T-cell (primary cell): Measurements from ENCODE around the gene SLCO2A1. TPM values are rescaled to one million over a fixed set of nuclear protein-coding genes. Genes with fewer than 3 reads are reported as not detected.

Experiments used
- ATAC-seq, 4 experiments: fragments of 200-7000 bp in 3 of 4; fragments of 150-1000 bp in 1 of 4; cut with Tn5 transposase; replicated peaks in 1 of 4; 1 replicate in 3 of 4; 2 replicates in 1 of 4; pipeline ENCODE4 v1.10.0; 2021; ENCODE audit warnings: moderate library complexity in 3 of 4, mild to moderate bottlenecking in 2 of 4, moderate number of reproducible peaks in 1 of 4
- CTCF ChIA-PET, 2 donors: fragments of 300-600 bp; sonication (Branson Sonifier 250); formaldehyde crosslinking; loops; one replicate each; lab custom pipeline; 2022; ENCODE audit warnings: antibody characterized with exemption in 2 of 2; lab: Charles Lee
- POLR2A ChIA-PET, 2 donors: fragments of 300-600 bp; sonication (Branson Sonifier 250); formaldehyde crosslinking; loops; one replicate each; lab custom pipeline; 2022; ENCODE audit warnings: antibody characterized with exemption in 2 of 2; lab: Charles Lee
- DNase-seq, 35 experiments: peaks; one replicate each; pipeline versions ENCODE4 v3.0.0 to v3.0.0-alpha.2; 2013 to 2023
- H3K27ac ChIP-seq: one replicate; pipeline ENCODE4 v1.5.1; 2013; ENCODE audit warnings: low read length
- H3K27me3 ChIP-seq, 2 experiments: replicated peaks in 1 of 2; 1 replicate in 1 of 2; 2 replicates in 1 of 2; pipeline versions ENCODE4 v1.6.1 to v1.7.0; 2013; ENCODE audit warnings: low read length in 1 of 2, mixed read lengths in 1 of 2; ENCODE audit not compliant: control insufficient read depth in 2 of 2, insufficient read depth in 2 of 2; ENCODE audit errors: extremely low read depth in 1 of 2
- H3K36me3 ChIP-seq, 2 donors: 1 replicate in 1 of 2; 2 replicates in 1 of 2; pipeline versions ENCODE4 v1.6.1 to v1.7.0; 2013; ENCODE audit warnings: low read length in 1 of 2; ENCODE audit not compliant: control insufficient read depth in 2 of 2, insufficient read depth in 1 of 2; ENCODE audit errors: extremely low read depth in 1 of 2
- H3K4me1 ChIP-seq, 2 experiments: 1 replicate in 1 of 2; 2 replicates in 1 of 2; pipeline versions ENCODE4 v1.6.1 to v1.7.0; 2013; ENCODE audit warnings: low read length in 2 of 2, mixed read lengths in 1 of 2; ENCODE audit not compliant: insufficient read depth in 2 of 2, control insufficient read depth in 1 of 2; ENCODE audit errors: extremely low read depth in 1 of 2
- H3K4me3 ChIP-seq, 2 donors: 1 replicate in 1 of 2; 2 replicates in 1 of 2; pipeline versions ENCODE4 v1.5.1 to v1.7.0; 2013; ENCODE audit warnings: mild to moderate bottlenecking in 2 of 2, low read length in 1 of 2, moderate library complexity in 1 of 2; ENCODE audit not compliant: control insufficient read depth in 1 of 2; ENCODE audit errors: extremely low read depth in 1 of 2
- H3K9me3 ChIP-seq: 2 replicates; pipeline ENCODE4 v1.7.0; 2013
- H3K27ac Mint-ChIP-seq, 2 donors: one replicate each; pipeline ENCODE4 v1.8.0; 2020 to 2021; ENCODE audit warnings: mild to moderate bottlenecking in 2 of 2, mixed read lengths in 2 of 2
- H3K27me3 Mint-ChIP-seq, 2 donors: one replicate each; pipeline ENCODE4 v1.8.0; 2021 to 2022; ENCODE audit warnings: mixed read lengths in 2 of 2
- H3K36me3 Mint-ChIP-seq: one replicate; pipeline ENCODE4 v1.8.0; 2021; ENCODE audit warnings: mixed read lengths
- H3K4me1 Mint-ChIP-seq, 3 donors: one replicate each; pipeline ENCODE4 v1.8.0; 2020 to 2022; ENCODE audit warnings: mixed read lengths in 3 of 3, mild to moderate bottlenecking in 1 of 3
- H3K4me3 Mint-ChIP-seq, 3 donors: one replicate each; pipeline ENCODE4 v1.8.0; 2020 to 2022; ENCODE audit warnings: mild to moderate bottlenecking in 3 of 3, mixed read lengths in 3 of 3, moderate library complexity in 3 of 3
- H3K9me3 Mint-ChIP-seq, 3 donors: one replicate each; pipeline ENCODE4 v1.8.0; 2020 to 2022; ENCODE audit warnings: mixed read lengths in 3 of 3
- WGBS: methylation state at CpG from one replicate; pipeline ENCODE4 v1.1.5; 2013; ENCODE audit warnings: missing lambda C conversion rate; ENCODE audit not compliant: insufficient coverage; 5-methylcytosine and 5-hydroxymethylcytosine counted together
- total RNA-seq, 35 experiments: library from RNA in 6 of 35; stranded (reverse) in 6 of 35; fragments of 120-200 nt in 1 of 35; gene quantifications; one replicate each; pipeline versions ENCODE4 v1.2.1 to v1.2.4 and lab custom pipeline; 2013 to 2026

The SLCO2A1 gene
- under 1 TPM in 3 of 5 donors, not detected in 2; 0.18 to 0.39 (median 0.25) TPM for total RNA-seq
- not detected for total RNA-seq (2013)
- 0 to 0.07 (median 0) reads per million in 29 experiments for total RNA-seq (lab: John Stamatoyannopoulos, UW)

GRCh38 chr3:134029734-134030378 lies at the start of gene SLCO2A1:
Gene SLCO2A1 (minus strand): TSS chr3:134029925. CDS start chr3:134029802, 123 bp downstream.
- H3K9me3 ChIP-seq = no peaks in the 10 kb centered on the region
- H3K36me3 Mint-ChIP-seq = no peaks in the 10 kb centered on the region
- H3K9me3 Mint-ChIP-seq = no peaks in the 10 kb centered on the region
- H3K4me3 Mint-ChIP-seq = peak within 1 kb of the TSS in 2 of 3 donors; percentile 58 to 74
- WGBS = 3% methylated on average over 46 of the region's 67 CpGs
- ChIA-PET POLR2A (no interaction called here), CTCF (no interaction called here)
- H3K4me3 ChIP-seq = peak within 1 kb of the TSS in 1 of 2 donors; percentile 62
- ATAC-seq = peak in 1 of 4 experiments; percentile 30
- DNase-seq = no peak
- no peak within 1 kb of the TSS for H3K27ac Mint-ChIP-seq
- peaks cover 0 to 6% of the 10 kb centered on the region in 2 experiments for H3K4me1 ChIP-seq
- no peaks in the 10 kb centered on the region for H3K36me3 ChIP-seq
- H3K4me1 Mint-ChIP-seq = peaks cover 4 to 11% (median 6%) of the 10 kb centered on the region in 3 donors
- no peak within 1 kb of the TSS for H3K27ac ChIP-seq
- H3K27me3 ChIP-seq = peaks cover 2 to 30% of the 10 kb centered on the region in 2 experiments
- peaks cover 49 to 59% of the 10 kb centered on the region in 2 donors for H3K27me3 Mint-ChIP-seq

GRCh38 chr3:134079111-134079547 lies 49.4 kb upstream of the SLCO2A1 start:
- H3K36me3 Mint-ChIP-seq = no peaks in the 10 kb centered on the region
- ATAC-seq (no peak), DNase-seq (no peak)
- H3K4me3 Mint-ChIP-seq = no peak overlapping the region
- peaks cover 0 to 4% of the 10 kb centered on the region in 2 donors for H3K27me3 Mint-ChIP-seq
- POLR2A ChIA-PET = no interaction called here
- Histone ChIP-seq H3K27me3 (peaks cover 0 to 7% of the 10 kb centered on the region in 2 experiments), H3K4me3 (no peak overlapping the region), H3K27ac (no peak overlapping the region), H3K4me1 (no peaks in the 10 kb centered on the region), H3K36me3 (no peaks in the 10 kb centered on the region), H3K9me3 (no peaks in the 10 kb centered on the region)
- H3K4me1 Mint-ChIP-seq = no peaks in the 10 kb centered on the region
- 74% methylated on average over 3 of the region's 4 CpGs for WGBS
- CTCF ChIA-PET = no interaction called here
- no peaks in the 10 kb centered on the region for H3K9me3 Mint-ChIP-seq
- no peak overlapping the region for H3K27ac Mint-ChIP-seq

GRCh38 chr3:134078169-134078831 lies 48.6 kb upstream of the SLCO2A1 start:
- Mint-ChIP-seq H3K36me3 (no peaks in the 10 kb centered on the region), H3K27ac (no peak overlapping the region), H3K4me3 (no peak overlapping the region), H3K9me3 (no peaks in the 10 kb centered on the region), H3K27me3 (peaks cover 0 to 4% of the 10 kb centered on the region in 2 donors), H3K4me1 (no peaks in the 10 kb centered on the region)
- ChIA-PET CTCF (no interaction called here), POLR2A (no interaction called here)
- peaks cover 0 to 3% of the 10 kb centered on the region in 2 experiments for H3K27me3 ChIP-seq
- H3K4me1 ChIP-seq = no peaks in the 10 kb centered on the region
- H3K36me3 ChIP-seq = no peaks in the 10 kb centered on the region
- ATAC-seq (no peak), DNase-seq (no peak)
- H3K27ac ChIP-seq = no peak overlapping the region
- 75% methylated on average over 6 of the region's 8 CpGs for WGBS
- no peak overlapping the region for H3K4me3 ChIP-seq
- H3K9me3 ChIP-seq = no peaks in the 10 kb centered on the region

GRCh38 chr3:134077649-134078161 lies 48.0 kb upstream of the SLCO2A1 start:
- H3K4me3 Mint-ChIP-seq = no peak overlapping the region
- no peaks in the 10 kb centered on the region for H3K9me3 ChIP-seq
- no peak for ATAC-seq
- no peaks in the 10 kb centered on the region for H3K4me1 Mint-ChIP-seq
- H3K4me1 ChIP-seq = no peaks in the 10 kb centered on the region
- ChIA-PET POLR2A (no interaction called here), CTCF (interaction anchor here in 1 of 2 donors (0.6 kb wide), 1 partner anchor 837 kb away, joined by 4 read pairs; no protein-coding TSS in a partner anchor)
- H3K27me3 Mint-ChIP-seq = peaks cover 0 to 4% of the 10 kb centered on the region in 2 donors
- no peak overlapping the region for H3K27ac ChIP-seq
- no peaks in the 10 kb centered on the region for H3K36me3 Mint-ChIP-seq
- H3K27me3 ChIP-seq = peaks cover 0 to 3% of the 10 kb centered on the region in 2 experiments
- H3K36me3 ChIP-seq = no peaks in the 10 kb centered on the region
- DNase-seq = no peak
- 76% methylated on average over 2 of the region's 3 CpGs for WGBS
- H3K4me3 ChIP-seq = no peak overlapping the region
- no peak overlapping the region for H3K27ac Mint-ChIP-seq
- no peaks in the 10 kb centered on the region for H3K9me3 Mint-ChIP-seq

- Mint-ChIP-seq H3K4me3 (no peak overlapping the region), H3K9me3 (no peaks in the 10 kb centered on the region), H3K27ac (no peak overlapping the region), H3K27me3 (peaks cover 0 to 4% of the 10 kb centered on the region in 2 donors), H3K4me1 (no peaks in the 10 kb centered on the region), H3K36me3 (no peaks in the 10 kb centered on the region)
- Histone ChIP-seq H3K27me3 (peaks cover 0 to 3% of the 10 kb centered on the region in 2 experiments), H3K27ac (no peak overlapping the region), H3K4me3 (no peak overlapping the region), H3K36me3 (no peaks in the 10 kb centered on the region), H3K9me3 (no peaks in the 10 kb centered on the region), H3K4me1 (no peaks in the 10 kb centered on the region)
- ATAC-seq (no peak), DNase-seq (no peak)
- 43% methylated on average over 1 of the region's 2 CpGs for WGBS
- ChIA-PET CTCF (interaction anchor here in 1 of 2 donors (0.6 kb wide), 1 partner anchor 836 kb away, joined by 4 read pairs; no protein-coding TSS in a partner anchor), POLR2A (no interaction called here)
Observed at GRCh38 chr3:134076851-134077250, 47.1 kb upstream of the SLCO2A1 start.

- peaks cover 0 to 4% of the 10 kb centered on the region in 2 donors for H3K27me3 Mint-ChIP-seq
- Histone ChIP-seq H3K4me3 (no peak overlapping the region), H3K36me3 (no peaks in the 10 kb centered on the region), H3K27me3 (peaks cover 0 to 3% of the 10 kb centered on the region in 2 experiments), H3K27ac (no peak overlapping the region), H3K9me3 (no peaks in the 10 kb centered on the region), H3K4me1 (no peaks in the 10 kb centered on the region)
- DNase-seq = no peak
- WGBS = 75% methylated on average over 5 of the region's 6 CpGs
- H3K4me1 Mint-ChIP-seq = no peaks in the 10 kb centered on the region
- H3K27ac Mint-ChIP-seq = no peak overlapping the region
- ChIA-PET POLR2A (no interaction called here), CTCF (interaction anchor here in 1 of 2 donors (0.5 kb wide), 1 partner anchor 8 kb away, joined by 3 read pairs; no protein-coding TSS in a partner anchor)
- no peaks in the 10 kb centered on the region for H3K36me3 Mint-ChIP-seq
- no peak for ATAC-seq
- no peak overlapping the region for H3K4me3 Mint-ChIP-seq
- H3K9me3 Mint-ChIP-seq = no peaks in the 10 kb centered on the region
Observed at GRCh38 chr3:134075846-134076245, 46.1 kb upstream of the SLCO2A1 start.
